Breast epithelium (tissue), 4 donors: ENCODE data around the gene DMD. TPM values are rescaled to one million over a fixed set of nuclear protein-coding genes. Genes with fewer than 3 reads are reported as not detected.

Experiments
- DNase-seq, 2 donors: peaks; one replicate each; pipeline ENCODE4 v3.0.0-alpha.2; 2019; ENCODE audit warnings: low spot score in 2 of 2
- H3K27ac ChIP-seq, 2 donors: fragments of 200-600 bp; sonication (generic) in 1 of 2; one replicate each; pipeline ENCODE4 v1.5.1; 2016 to 2019; ENCODE audit warnings: mild to moderate bottlenecking in 1 of 2
- H3K27me3 ChIP-seq, 2 donors: fragments of 200-600 bp; sonication (generic) in 1 of 2; one replicate each; pipeline versions ENCODE4 v1.5.1 to v1.6.0; 2017 to 2019; ENCODE audit warnings: control low read depth in 1 of 2, mild to moderate bottlenecking in 1 of 2
- H3K36me3 ChIP-seq: fragments of 200-600 bp; one replicate; pipeline ENCODE4 v1.5.1; 2019
- H3K4me1 ChIP-seq, 2 donors: fragments of 200-600 bp; sonication (generic); one replicate each; pipeline ENCODE4 v1.5.1; 2016 to 2019; ENCODE audit warnings: control low read depth in 1 of 2
- H3K4me3 ChIP-seq, 3 donors: fragments of 200-600 bp; sonication (generic); 1 replicate in 2 of 3; 2 replicates in 1 of 3; pipeline ENCODE4 v1.5.1; 2016 to 2019; ENCODE audit warnings: mild to moderate bottlenecking in 3 of 3, moderate library complexity in 2 of 3
- H3K9me3 ChIP-seq, 2 donors: fragments of 200-600 bp; sonication (generic) in 1 of 2; one replicate each; pipeline ENCODE4 v1.5.1; 2016 to 2019; ENCODE audit warnings: control low read depth in 1 of 2
- POLR2A ChIP-seq: fragments of 450-650 bp; IDR thresholded peaks from one replicate; pipeline ENCODE4 v1.6.1; 2016; ENCODE audit warnings: antibody characterized with exemption, mild to moderate bottlenecking, moderate library complexity
- POLR2AphosphoS5 ChIP-seq, 3 donors: sonication (generic); formaldehyde crosslinking; IDR thresholded peaks; one replicate each; pipeline ENCODE4 v1.6.1; 2017; ENCODE audit warnings: antibody characterized with exemption in 3 of 3
- intact Hi-C: fragments of 100-400 bp; cut with DNase I; formaldehyde crosslinking; loops from one replicate; pipeline ENCODE4 v1.15.1; 2023; ENCODE audit warnings: low total_unique reads
- total RNA-seq, 3 donors: library from RNA; depleted of rRNA; stranded (reverse); fragments of >200 nt; gene quantifications; one replicate each; pipeline ENCODE4 v1.1.0, GENCODE V29; 2016
- TF ChIP-seq, protein P1 (sequence below), 3 donors: fragments of 450-650 bp; IDR thresholded peaks; one replicate each; pipeline ENCODE4 v1.5.1; 2016 to 2017; ENCODE audit warnings: antibody characterized with exemption in 3 of 3, mild to moderate bottlenecking in 3 of 3, moderate library complexity in 3 of 3

DMD gene
- total RNA-seq, 3 donors from 2014 or later, result 57.0 to 135 (median 65.2) TPM

GRCh38 chrX:31294475-31294874, 1916.9 kb downstream of the DMD start:
- Histone ChIP-seq H3K9me3 (no peaks in the 10 kb centered on the region), H3K36me3 (no peaks in the 10 kb centered on the region), H3K4me3 (no peak overlapping the region), H3K4me1 (no peaks in the 10 kb centered on the region), H3K27ac (no peak overlapping the region), H3K27me3 (peaks cover 0 to 12% of the 10 kb centered on the region in 2 donors)
- TF ChIP-seq POLR2AphosphoS5 (IDR thresholded peaks at IDR 0.05), result no peak
- no peak for TF ChIP-seq POLR2A
- TF ChIP-seq, protein P1, sequence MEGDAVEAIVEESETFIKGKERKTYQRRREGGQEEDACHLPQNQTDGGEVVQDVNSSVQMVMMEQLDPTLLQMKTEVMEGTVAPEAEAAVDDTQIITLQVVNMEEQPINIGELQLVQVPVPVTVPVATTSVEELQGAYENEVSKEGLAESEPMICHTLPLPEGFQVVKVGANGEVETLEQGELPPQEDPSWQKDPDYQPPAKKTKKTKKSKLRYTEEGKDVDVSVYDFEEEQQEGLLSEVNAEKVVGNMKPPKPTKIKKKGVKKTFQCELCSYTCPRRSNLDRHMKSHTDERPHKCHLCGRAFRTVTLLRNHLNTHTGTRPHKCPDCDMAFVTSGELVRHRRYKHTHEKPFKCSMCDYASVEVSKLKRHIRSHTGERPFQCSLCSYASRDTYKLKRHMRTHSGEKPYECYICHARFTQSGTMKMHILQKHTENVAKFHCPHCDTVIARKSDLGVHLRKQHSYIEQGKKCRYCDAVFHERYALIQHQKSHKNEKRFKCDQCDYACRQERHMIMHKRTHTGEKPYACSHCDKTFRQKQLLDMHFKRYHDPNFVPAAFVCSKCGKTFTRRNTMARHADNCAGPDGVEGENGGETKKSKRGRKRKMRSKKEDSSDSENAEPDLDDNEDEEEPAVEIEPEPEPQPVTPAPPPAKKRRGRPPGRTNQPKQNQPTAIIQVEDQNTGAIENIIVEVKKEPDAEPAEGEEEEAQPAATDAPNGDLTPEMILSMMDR (IDR thresholded peaks at IDR 0.05), result no peak
- intact Hi-C loops, result no loop called here
- DNase-seq, result no peak

DNA sequence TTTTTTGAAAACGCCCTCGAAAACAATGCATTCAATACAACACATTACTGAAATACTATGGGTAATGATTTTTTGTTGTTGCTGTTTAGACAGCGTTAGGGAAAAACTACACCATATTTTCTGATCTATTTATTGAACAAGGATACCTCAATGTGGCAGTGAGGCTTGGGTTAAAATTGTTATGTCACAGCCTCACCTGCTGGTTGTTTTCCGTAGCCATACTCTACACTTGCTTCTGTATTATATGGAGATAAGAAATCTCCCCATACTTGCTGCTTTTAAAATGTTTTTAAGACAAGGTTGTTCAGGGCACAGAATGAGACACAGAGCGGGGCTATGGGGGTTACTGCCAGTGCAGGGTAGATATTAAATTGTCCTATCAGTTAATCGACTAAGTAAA, 1917.9 kb downstream of the DMD start:
- intact Hi-C loops, result no loop called here
- Histone ChIP-seq H3K27me3 (peaks cover 0 to 12% of the 10 kb centered on the region in 2 donors), H3K9me3 (no peaks in the 10 kb centered on the region), H3K4me1 (no peaks in the 10 kb centered on the region), H3K4me3 (no peak overlapping the region), H3K27ac (no peak overlapping the region), H3K36me3 (no peaks in the 10 kb centered on the region)
- TF ChIP-seq POLR2AphosphoS5 (IDR thresholded peaks at IDR 0.05), result no peak
- TF ChIP-seq, protein P1 (IDR thresholded peaks at IDR 0.05), result no peak
- TF ChIP-seq POLR2A, result no peak
- DNase-seq, result no peak

DNA sequence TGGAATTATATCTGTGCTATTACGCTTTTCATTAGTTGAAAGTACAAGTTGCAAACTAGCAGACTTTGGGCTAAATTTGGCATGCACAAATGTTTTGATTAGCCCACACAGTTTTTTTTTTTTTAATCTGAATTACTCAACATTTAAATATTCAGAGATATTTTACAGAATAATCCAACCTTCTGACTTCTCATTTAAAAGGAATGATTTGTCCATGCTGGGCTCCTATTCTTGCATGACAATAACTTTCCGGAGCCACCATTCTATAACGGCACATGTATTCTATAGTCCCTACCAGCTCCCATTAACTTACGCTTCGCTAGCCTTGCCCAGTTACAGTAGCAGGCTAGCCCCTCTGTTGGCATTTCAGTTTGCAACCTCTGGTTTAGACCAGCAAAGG, 1920.2 kb downstream of the DMD start:
- peaks cover 0 to 15% of the 10 kb centered on the region in 2 donors for H3K27me3 ChIP-seq
- H3K4me1 ChIP-seq, result no peaks in the 10 kb centered on the region
- intact Hi-C loops, result no loop called here
- no peak overlapping the region for H3K27ac ChIP-seq
- DNase-seq, result no peak
- H3K9me3 ChIP-seq, result no peaks in the 10 kb centered on the region
- no peak overlapping the region for H3K4me3 ChIP-seq
- H3K36me3 ChIP-seq, result no peaks in the 10 kb centered on the region
- TF ChIP-seq, protein P1 (IDR thresholded peaks at IDR 0.05), result no peak
- no peak for TF ChIP-seq POLR2A
- no peak for TF ChIP-seq POLR2AphosphoS5 (IDR thresholded peaks at IDR 0.05)

- TF ChIP-seq POLR2AphosphoS5 (IDR thresholded peaks at IDR 0.05) (no peak), POLR2A (no peak)
- TF ChIP-seq, protein P1 (IDR thresholded peaks at IDR 0.05), result no peak
- H3K9me3 ChIP-seq, result no peaks in the 10 kb centered on the region
- no peaks in the 10 kb centered on the region for H3K4me1 ChIP-seq
- no peak overlapping the region for H3K27ac ChIP-seq
- intact Hi-C loops, result no loop called here
- H3K27me3 ChIP-seq, result peaks cover 0 to 18% of the 10 kb centered on the region in 2 donors
- DNase-seq, result no peak
- no peaks in the 10 kb centered on the region for H3K36me3 ChIP-seq
- no peak overlapping the region for H3K4me3 ChIP-seq
Measured at GRCh38 chrX:31287861-31288260, 1923.5 kb downstream of the DMD start.

GRCh38 chrX:31280580-31280979, 1930.8 kb downstream of the DMD start:
- TF ChIP-seq POLR2A, result no peak
- TF ChIP-seq POLR2AphosphoS5 (IDR thresholded peaks at IDR 0.05), result no peak
- TF ChIP-seq, protein P1 (IDR thresholded peaks at IDR 0.05), result no peak
- H3K36me3 ChIP-seq, result no peaks in the 10 kb centered on the region
- no peak for DNase-seq

More at GRCh38 chrX:31280580-31280979, 1930.8 kb downstream of the DMD start:
- Histone ChIP-seq H3K9me3 (no peaks in the 10 kb centered on the region), H3K27me3 (peaks cover 0 to 12% of the 10 kb centered on the region in 2 donors), H3K4me1 (no peaks in the 10 kb centered on the region), H3K27ac (no peak overlapping the region), H3K4me3 (no peak overlapping the region)
- intact Hi-C loops, result no loop called here
